ENCODE data around the gene CAMK4.
"Not testable (repeated sequence)": the region's sequence is repeated elsewhere in the genome, so short reads cannot be mapped to it uniquely, and the experiment has no call there.

The CAMK4 gene

DNA sequence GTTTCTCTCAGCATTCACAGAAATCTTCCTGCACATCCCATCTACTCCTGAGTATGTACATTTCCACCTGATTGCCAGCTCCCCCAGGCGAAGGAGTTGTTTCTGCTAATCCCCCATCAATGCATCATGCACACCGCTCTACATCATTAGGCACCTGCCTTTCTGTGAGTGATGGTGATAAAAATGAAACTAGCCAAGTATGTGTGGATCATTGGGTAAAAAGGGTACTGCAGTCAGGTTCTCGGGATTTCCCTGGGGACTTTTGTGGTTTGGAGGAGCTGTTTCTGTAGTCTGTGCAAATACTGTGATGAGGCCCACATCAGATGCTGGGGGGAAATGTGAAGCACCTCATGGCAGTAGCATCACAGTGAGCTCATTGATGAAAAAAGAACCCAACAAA is 30.4 kb downstream of the CAMK4 start:
- Histone ChIP-seq H3K4me2 (ENCODE audit: low read length) (peak overlapping the region; percentile 93), H3K9ac (ENCODE audit: low read length) (peak overlapping the region; percentile 81), H4K20me1 (ENCODE audit: insufficient read depth, low read length) (no peaks in the 10 kb centered on the region), H2AFZ (ENCODE audit: low read depth, low read length) (no peak overlapping the region), H3K4me1 (ENCODE audit: low read length) (peaks cover 70% of the 10 kb centered on the region), H3K4me3 (ENCODE audit: low read length) (peak overlapping the region; percentile 66), H3K36me3 (replicated peaks; ENCODE audit: low read depth, low read length) (peaks cover 26% of the 10 kb centered on the region), H3K27me3 (ENCODE audit: low read depth, low read length) (no peaks in the 10 kb centered on the region), H3K79me2 (ENCODE audit: low read length) (peaks cover 92% of the 10 kb centered on the region), H3K9me3 (ENCODE audit: insufficient read depth, low read length) (no peaks in the 10 kb centered on the region; the same call in 1 of the 2 replicates), H3K27ac (ENCODE audit: low read length) (peak overlapping the region; percentile 97)
- TF ChIP-seq EZH2phosphoT487 (IDR thresholded peaks at IDR 0.05; ENCODE audit: low read depth): 0 out of 2 replicates have a peak, but pooled peaks have one; percentile 49
- TF ChIP-seq, protein P1, sequence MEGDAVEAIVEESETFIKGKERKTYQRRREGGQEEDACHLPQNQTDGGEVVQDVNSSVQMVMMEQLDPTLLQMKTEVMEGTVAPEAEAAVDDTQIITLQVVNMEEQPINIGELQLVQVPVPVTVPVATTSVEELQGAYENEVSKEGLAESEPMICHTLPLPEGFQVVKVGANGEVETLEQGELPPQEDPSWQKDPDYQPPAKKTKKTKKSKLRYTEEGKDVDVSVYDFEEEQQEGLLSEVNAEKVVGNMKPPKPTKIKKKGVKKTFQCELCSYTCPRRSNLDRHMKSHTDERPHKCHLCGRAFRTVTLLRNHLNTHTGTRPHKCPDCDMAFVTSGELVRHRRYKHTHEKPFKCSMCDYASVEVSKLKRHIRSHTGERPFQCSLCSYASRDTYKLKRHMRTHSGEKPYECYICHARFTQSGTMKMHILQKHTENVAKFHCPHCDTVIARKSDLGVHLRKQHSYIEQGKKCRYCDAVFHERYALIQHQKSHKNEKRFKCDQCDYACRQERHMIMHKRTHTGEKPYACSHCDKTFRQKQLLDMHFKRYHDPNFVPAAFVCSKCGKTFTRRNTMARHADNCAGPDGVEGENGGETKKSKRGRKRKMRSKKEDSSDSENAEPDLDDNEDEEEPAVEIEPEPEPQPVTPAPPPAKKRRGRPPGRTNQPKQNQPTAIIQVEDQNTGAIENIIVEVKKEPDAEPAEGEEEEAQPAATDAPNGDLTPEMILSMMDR (IDR thresholded peaks at IDR 0.05; ENCODE audit: low read depth, low read length): no peak

- no peak for TF ChIP-seq EZH2phosphoT487 (IDR thresholded peaks at IDR 0.05; ENCODE audit: low read depth)
- TF ChIP-seq, protein P1 (IDR thresholded peaks at IDR 0.05; ENCODE audit: low read depth, low read length): no peak
- peak overlapping the region; percentile 81 for H3K9ac ChIP-seq (ENCODE audit: low read length)
- peaks cover 92% of the 10 kb centered on the region for H3K79me2 ChIP-seq (ENCODE audit: low read length)
- H3K27me3 ChIP-seq (ENCODE audit: low read depth, low read length): no peaks in the 10 kb centered on the region
- H3K4me2 ChIP-seq (ENCODE audit: low read length): peak overlapping the region; percentile 87
- no peaks in the 10 kb centered on the region; the same call in 1 of the 2 replicates for H3K9me3 ChIP-seq (ENCODE audit: insufficient read depth, low read length)
- no peaks in the 10 kb centered on the region for H4K20me1 ChIP-seq (ENCODE audit: insufficient read depth, low read length)
- H3K4me3 ChIP-seq (ENCODE audit: low read length): peak overlapping the region; percentile 56
- H2AFZ ChIP-seq (ENCODE audit: low read depth, low read length): no peak overlapping the region
- peaks cover 65% of the 10 kb centered on the region for H3K4me1 ChIP-seq (ENCODE audit: low read length)
- peak overlapping the region; percentile 97 for H3K27ac ChIP-seq (ENCODE audit: low read length)
- H3K36me3 ChIP-seq (replicated peaks; ENCODE audit: low read depth, low read length): peaks cover 26% of the 10 kb centered on the region
Observed at GRCh38 chr5:111255169-111255568, 31.0 kb downstream of the CAMK4 start.

- Histone ChIP-seq H3K36me3 (replicated peaks; ENCODE audit: low read depth, low read length) (peaks cover 31% of the 10 kb centered on the region), H3K79me2 (ENCODE audit: low read length) (peaks cover 92% of the 10 kb centered on the region), H4K20me1 (ENCODE audit: insufficient read depth, low read length) (no peaks in the 10 kb centered on the region), H3K9ac (ENCODE audit: low read length) (peak overlapping the region; percentile 81), H3K4me2 (ENCODE audit: low read length) (peak overlapping the region; percentile 87), H3K4me3 (ENCODE audit: low read length) (peak overlapping the region; percentile 56; the same call in 1 of the 2 replicates), H3K4me1 (ENCODE audit: low read length) (peaks cover 55% of the 10 kb centered on the region), H3K27ac (ENCODE audit: low read length) (peak overlapping the region; percentile 97), H2AFZ (ENCODE audit: low read depth, low read length) (no peak overlapping the region), H3K9me3 (ENCODE audit: insufficient read depth, low read length) (no peaks in the 10 kb centered on the region; the same call in 1 of the 2 replicates), H3K27me3 (ENCODE audit: low read depth, low read length) (no peaks in the 10 kb centered on the region)
- TF ChIP-seq EZH2phosphoT487 (IDR thresholded peaks at IDR 0.05; ENCODE audit: low read depth): no peak
- TF ChIP-seq, protein P1 (IDR thresholded peaks at IDR 0.05; ENCODE audit: low read depth, low read length): no peak
Observed at GRCh38 chr5:111256128-111256527, 31.9 kb downstream of the CAMK4 start.

GRCh38 chr5:111257610-111258009 is 33.4 kb downstream of the CAMK4 start:
- H2AFZ ChIP-seq (ENCODE audit: low read depth, low read length); H3K27ac ChIP-seq (ENCODE audit: low read length); H3K27me3 ChIP-seq (ENCODE audit: low read depth, low read length); H3K9me3 ChIP-seq (ENCODE audit: insufficient read depth, low read length); H3K9ac ChIP-seq (ENCODE audit: low read length); H3K4me3 ChIP-seq (ENCODE audit: low read length); H3K4me2 ChIP-seq (ENCODE audit: low read length); H4K20me1 ChIP-seq (ENCODE audit: insufficient read depth, low read length): not testable (repeated sequence)
- Histone ChIP-seq H3K36me3 (replicated peaks; ENCODE audit: low read depth, low read length) (peaks cover 40% of the 10 kb centered on the region), H3K4me1 (ENCODE audit: low read length) (peaks cover 40% of the 10 kb centered on the region), H3K79me2 (ENCODE audit: low read length) (peaks cover 91% of the 10 kb centered on the region)

Measured in OCI-LY3 (cell line).